ENCODE results near the gene SORCS1. TPM values are rescaled to one million over a fixed set of nuclear protein-coding genes. Genes with fewer than 3 reads are reported as not detected.

Gene SORCS1
- total and polyA plus RNA-seq, 9 donors, result 0.05 to 2.4 (median 1.0) TPM

DNA sequence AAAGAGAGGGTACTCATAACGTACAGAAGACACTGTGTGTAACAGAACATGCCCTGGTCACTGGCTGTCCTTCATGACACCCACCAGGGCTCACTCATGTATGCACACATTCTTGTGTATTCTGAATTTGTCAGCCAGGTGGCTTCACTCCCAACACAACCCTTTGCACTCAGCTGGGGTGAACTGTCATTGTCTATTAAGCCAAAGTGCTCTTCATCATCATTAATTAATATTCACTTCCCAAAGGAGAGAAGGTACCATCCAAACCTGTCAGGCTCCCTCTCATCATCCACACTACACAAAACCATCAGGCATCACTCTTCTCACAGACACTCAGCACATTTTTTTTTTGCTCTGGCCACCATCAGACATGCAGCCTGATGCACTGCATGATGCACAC, 469.8 kb downstream of the SORCS1 start:
- no peaks in the 10 kb centered on the region for H3K36me3 ChIP-seq
- H3K27ac ChIP-seq, result no peak overlapping the region
- intact Hi-C loops (cut with DNase I), result no loop called here
- no peaks in the 10 kb centered on the region for H3K4me1 ChIP-seq (ENCODE audit: insufficient read depth)
- no peak overlapping the region for H3K4me3 ChIP-seq
- no peak for TF ChIP-seq EP300 (IDR thresholded peaks at IDR 0.05)
- TF ChIP-seq, protein P1, sequence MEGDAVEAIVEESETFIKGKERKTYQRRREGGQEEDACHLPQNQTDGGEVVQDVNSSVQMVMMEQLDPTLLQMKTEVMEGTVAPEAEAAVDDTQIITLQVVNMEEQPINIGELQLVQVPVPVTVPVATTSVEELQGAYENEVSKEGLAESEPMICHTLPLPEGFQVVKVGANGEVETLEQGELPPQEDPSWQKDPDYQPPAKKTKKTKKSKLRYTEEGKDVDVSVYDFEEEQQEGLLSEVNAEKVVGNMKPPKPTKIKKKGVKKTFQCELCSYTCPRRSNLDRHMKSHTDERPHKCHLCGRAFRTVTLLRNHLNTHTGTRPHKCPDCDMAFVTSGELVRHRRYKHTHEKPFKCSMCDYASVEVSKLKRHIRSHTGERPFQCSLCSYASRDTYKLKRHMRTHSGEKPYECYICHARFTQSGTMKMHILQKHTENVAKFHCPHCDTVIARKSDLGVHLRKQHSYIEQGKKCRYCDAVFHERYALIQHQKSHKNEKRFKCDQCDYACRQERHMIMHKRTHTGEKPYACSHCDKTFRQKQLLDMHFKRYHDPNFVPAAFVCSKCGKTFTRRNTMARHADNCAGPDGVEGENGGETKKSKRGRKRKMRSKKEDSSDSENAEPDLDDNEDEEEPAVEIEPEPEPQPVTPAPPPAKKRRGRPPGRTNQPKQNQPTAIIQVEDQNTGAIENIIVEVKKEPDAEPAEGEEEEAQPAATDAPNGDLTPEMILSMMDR (IDR thresholded peaks at IDR 0.05), result no peak
- TF ChIP-seq POLR2A (IDR thresholded peaks at IDR 0.05), result no peak
- H3K27me3 ChIP-seq, result no peaks in the 10 kb centered on the region
- no peaks in the 10 kb centered on the region for H3K9me3 ChIP-seq
- no peak for DNase-seq
- WGBS, 3 donors, result 61 to 90% (median 67%) methylated on average over 1 of the region's 1 CpG

DNA sequence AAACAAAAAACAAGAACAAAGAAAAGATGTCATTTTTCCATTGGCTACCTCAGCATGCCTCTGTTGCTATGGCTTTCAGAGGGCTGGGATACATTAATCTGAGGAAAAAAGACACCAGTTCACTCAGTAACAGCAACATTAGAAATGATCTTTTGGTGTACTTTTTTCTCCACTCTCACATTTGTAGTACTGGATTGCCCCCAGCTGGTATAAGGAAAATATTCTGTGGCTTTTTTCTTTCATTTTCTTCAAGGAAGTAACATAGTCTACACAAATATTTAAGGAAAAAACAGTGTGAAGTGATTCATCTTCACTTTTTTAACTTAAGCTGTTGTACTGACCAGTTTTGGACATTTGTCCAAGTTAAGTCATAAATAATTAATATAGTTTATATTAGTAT, 482.3 kb downstream of the SORCS1 start:
- no peak for TF ChIP-seq EP300 (IDR thresholded peaks at IDR 0.05)
- no peak for TF ChIP-seq POLR2A (IDR thresholded peaks at IDR 0.05)
- TF ChIP-seq, protein P1 (IDR thresholded peaks at IDR 0.05), result no peak
- no peak overlapping the region for H3K27ac ChIP-seq
- H3K4me3 ChIP-seq, result no peak overlapping the region
- H3K4me1 ChIP-seq (ENCODE audit: insufficient read depth), result no peaks in the 10 kb centered on the region
- no peaks in the 10 kb centered on the region for H3K27me3 ChIP-seq
- no peak for DNase-seq
- no peaks in the 10 kb centered on the region for H3K9me3 ChIP-seq
- intact Hi-C loops (cut with DNase I), result no loop called here
- H3K36me3 ChIP-seq, result no peaks in the 10 kb centered on the region

DNA sequence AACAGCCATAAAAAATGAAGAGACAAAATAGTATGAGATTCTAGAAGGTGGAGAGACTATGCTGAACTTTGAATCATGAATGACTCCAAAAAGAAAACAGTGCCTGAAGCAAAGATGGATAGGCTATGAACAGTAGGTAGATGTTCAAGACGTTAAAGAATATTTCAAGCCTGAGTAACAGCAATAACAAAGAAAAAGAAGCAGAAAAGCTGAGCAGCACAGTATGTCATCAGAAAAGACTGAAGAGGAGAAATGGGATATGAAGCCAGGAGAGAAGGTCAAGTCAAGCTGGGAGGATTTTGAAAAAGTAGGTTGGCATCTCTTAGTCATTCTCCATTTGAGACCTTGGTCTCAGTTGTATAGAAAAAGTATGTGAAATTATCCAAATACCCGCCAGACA, 484.4 kb downstream of the SORCS1 start:
- no peak overlapping the region for H3K27ac ChIP-seq
- H3K9me3 ChIP-seq, result no peaks in the 10 kb centered on the region
- H3K4me1 ChIP-seq (ENCODE audit: insufficient read depth), result no peaks in the 10 kb centered on the region
- no peak for DNase-seq
- TF ChIP-seq POLR2A (IDR thresholded peaks at IDR 0.05) (no peak), EP300 (IDR thresholded peaks at IDR 0.05) (no peak)
- TF ChIP-seq, protein P1 (IDR thresholded peaks at IDR 0.05), result no peak
- H3K4me3 ChIP-seq, result no peak overlapping the region
- WGBS, 3 donors, result 67 to 77% (median 76%) methylated on average over 2 of the region's 2 CpGs
- no peaks in the 10 kb centered on the region for H3K36me3 ChIP-seq
- intact Hi-C loops (cut with DNase I), result no loop called here
- no peaks in the 10 kb centered on the region for H3K27me3 ChIP-seq

DNA sequence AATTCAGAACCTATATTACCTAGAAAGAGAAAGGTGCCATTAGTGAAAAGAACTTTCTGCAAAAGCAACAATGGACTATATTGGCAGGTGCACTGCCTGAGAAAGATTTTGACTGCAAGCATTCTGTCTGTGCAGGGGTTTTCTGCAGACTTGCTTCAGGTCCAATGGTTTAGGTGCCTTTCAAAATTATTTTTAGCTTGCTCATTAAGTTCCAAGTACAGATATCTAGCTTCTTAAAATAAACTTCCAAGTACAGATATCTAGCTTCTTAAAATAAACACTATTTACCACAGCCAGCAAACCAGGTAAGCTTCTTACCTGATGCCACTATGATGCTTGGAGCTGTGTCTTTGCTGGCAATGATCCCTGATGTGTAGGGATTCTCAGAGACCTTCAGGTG, 485.2 kb downstream of the SORCS1 start:
- Histone ChIP-seq H3K4me3 (no peak overlapping the region), H3K27me3 (no peaks in the 10 kb centered on the region), H3K36me3 (no peaks in the 10 kb centered on the region), H3K27ac (no peak overlapping the region), H3K4me1 (ENCODE audit: insufficient read depth) (no peaks in the 10 kb centered on the region), H3K9me3 (no peaks in the 10 kb centered on the region)
- TF ChIP-seq, protein P1 (IDR thresholded peaks at IDR 0.05), result no peak
- TF ChIP-seq EP300 (IDR thresholded peaks at IDR 0.05), result no peak
- TF ChIP-seq POLR2A (IDR thresholded peaks at IDR 0.05), result no peak
- DNase-seq, result no peak
- intact Hi-C loops (cut with DNase I), result no loop called here

All from ovary (tissue), 9 donors.